HFFc6 (cell line): ENCODE measurements around the gene PRG3. TPM values are rescaled to one million over a fixed set of nuclear protein-coding genes. Genes with fewer than 3 reads are reported as not detected.
"Not testable (repeated sequence)": the region's sequence is repeated elsewhere in the genome, so short reads cannot be mapped to it uniquely, and the experiment has no call there.

Experiments
- DNase-seq: peaks from one replicate; pipeline ENCODE4 v3.0.0-alpha.2; 2018
- H3K27ac Mint-ChIP-seq: 2 replicates; pipeline ENCODE4 v1.8.0; 2020; ENCODE audit warnings: mild to moderate bottlenecking, mixed read lengths
- H3K27me3 Mint-ChIP-seq: 2 replicates; pipeline ENCODE4 v1.8.0; 2021; ENCODE audit warnings: mild to moderate bottlenecking, moderate library complexity, mixed read lengths; ENCODE audit not compliant: insufficient read depth
- H3K36me3 Mint-ChIP-seq: 2 replicates; pipeline ENCODE4 v1.8.0; 2021; ENCODE audit warnings: low read depth, mixed read lengths
- H3K4me1 Mint-ChIP-seq: 2 replicates; pipeline ENCODE4 v1.8.0; 2020; ENCODE audit warnings: low read depth, mixed read lengths
- H3K4me3 Mint-ChIP-seq: 2 replicates; pipeline ENCODE4 v1.8.0; 2020; ENCODE audit warnings: mild to moderate bottlenecking, moderate library complexity, mixed read lengths
- H3K9me3 Mint-ChIP-seq: 2 replicates; pipeline ENCODE4 v1.8.0; 2020; ENCODE audit warnings: mild to moderate bottlenecking, mixed read lengths
- CTCF ChIP-seq: fragments of 200-600 bp; sonication (generic); IDR thresholded peaks from 2 replicates; pipeline ENCODE4 v1.5.0; 2021; ENCODE audit warnings: antibody characterized with exemption, mild to moderate bottlenecking
- total RNA-seq, 6 experiments: library from RNA; stranded (reverse); fragmentation: NEBNext Ultra II Directional; extraction: Animal tissue kit (Norgen Biotek cat#: 25700); gene quantifications; 2 replicates in 1 of 6; 3 replicates in 5 of 6; pipeline ENCODE4 v1.2.3, GENCODE V29; 2021

The PRG3 gene
- total RNA-seq, 6 experiments from 2014 or later = not detected

DNA sequence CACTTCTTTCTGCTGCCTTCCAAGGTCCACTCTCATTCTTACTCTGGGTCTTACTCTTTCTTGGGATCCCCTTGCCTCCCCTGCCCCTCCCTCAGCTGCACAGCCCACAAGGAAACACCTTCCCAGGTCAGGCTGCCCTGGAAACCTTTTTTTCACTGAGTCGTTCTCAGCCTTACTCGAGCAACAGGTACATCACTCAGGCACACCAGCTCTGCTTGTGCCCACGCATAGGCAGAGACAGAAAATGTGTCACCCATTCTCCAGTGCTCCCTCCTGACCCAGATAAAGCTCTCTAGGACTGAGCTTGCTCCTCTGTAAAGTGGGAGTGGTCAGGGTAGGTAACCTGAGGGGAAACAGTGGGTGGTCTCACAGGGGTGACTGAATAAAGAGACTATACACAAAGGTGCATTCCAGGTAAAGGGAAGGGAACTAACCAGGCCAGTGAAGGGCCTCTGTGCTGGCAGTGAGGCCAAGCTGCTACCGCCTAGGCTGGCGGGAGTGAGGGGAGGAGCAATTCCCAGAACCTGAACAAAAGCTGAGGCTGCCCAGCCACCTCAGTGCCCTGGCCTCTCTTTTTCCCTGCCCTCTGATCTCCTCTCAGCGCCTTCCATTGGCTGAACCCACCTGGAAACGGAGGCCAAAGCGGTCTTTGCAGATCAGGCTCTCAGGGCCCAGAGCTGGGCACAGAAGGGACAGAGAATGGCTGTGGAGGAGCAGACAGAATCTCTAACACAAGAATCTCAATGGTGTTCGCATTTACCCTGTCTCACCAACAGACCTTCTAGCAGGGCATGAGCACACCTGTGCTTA lies 15.9 kb downstream of the PRG3 start:
- TF ChIP-seq CTCF = no peak
- no peak overlapping the region for H3K4me3 Mint-ChIP-seq
- H3K27ac Mint-ChIP-seq = no peak overlapping the region
- no peak for DNase-seq
- H3K9me3 Mint-ChIP-seq = no peaks in the 10 kb centered on the region
- peaks cover 32% of the 10 kb centered on the region for H3K27me3 Mint-ChIP-seq
- peaks cover 6% of the 10 kb centered on the region for H3K4me1 Mint-ChIP-seq
- no peaks in the 10 kb centered on the region for H3K36me3 Mint-ChIP-seq

DNA sequence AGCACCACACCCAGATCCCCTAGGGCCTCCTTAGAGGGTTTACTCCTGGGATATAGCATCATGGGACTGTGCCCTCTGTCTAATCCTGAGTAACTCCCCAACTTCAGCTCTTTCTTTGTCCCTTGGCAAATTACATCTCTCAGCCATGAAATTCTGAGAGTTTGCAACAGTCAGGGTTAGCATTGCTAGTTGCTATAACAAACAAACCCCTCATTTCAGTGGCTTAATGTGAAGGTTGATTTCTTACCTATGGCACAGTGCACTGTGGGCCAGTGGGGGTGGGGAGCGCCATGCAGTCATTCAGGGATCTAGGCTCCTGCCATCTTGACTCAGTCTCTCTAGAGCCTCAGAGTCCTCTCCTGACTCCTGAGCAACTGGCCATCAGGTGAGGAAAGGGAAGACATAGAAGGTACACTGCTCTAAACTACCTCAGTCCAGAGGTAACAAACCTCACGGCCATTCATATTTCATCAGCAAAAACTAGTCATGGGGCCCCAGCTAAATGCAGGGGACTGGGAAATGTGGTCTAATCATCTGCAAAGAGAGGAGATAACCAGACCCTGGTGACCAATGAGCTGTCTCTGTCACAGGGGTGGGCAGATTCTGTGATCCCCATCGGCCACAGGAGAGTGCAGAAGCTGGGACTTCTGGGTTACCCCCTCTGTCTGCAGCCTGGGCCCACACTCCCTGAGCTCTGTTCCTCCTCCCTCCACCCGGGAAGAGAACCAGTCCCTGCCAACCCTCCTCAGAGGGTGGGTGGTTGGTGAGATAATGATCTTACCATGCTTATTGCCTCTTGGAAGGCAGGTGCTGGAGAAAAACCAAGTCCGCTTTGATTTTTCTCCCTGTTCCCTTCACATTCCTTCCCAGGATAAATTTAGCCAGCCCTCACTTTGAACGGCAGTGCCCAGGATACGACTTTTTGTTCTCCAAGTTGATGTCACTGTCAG lies 17.5 kb downstream of the PRG3 start:
- no peak overlapping the region for H3K4me3 Mint-ChIP-seq
- H3K4me1 Mint-ChIP-seq = peaks cover 6% of the 10 kb centered on the region
- H3K27me3 Mint-ChIP-seq = peaks cover 45% of the 10 kb centered on the region

DNA sequence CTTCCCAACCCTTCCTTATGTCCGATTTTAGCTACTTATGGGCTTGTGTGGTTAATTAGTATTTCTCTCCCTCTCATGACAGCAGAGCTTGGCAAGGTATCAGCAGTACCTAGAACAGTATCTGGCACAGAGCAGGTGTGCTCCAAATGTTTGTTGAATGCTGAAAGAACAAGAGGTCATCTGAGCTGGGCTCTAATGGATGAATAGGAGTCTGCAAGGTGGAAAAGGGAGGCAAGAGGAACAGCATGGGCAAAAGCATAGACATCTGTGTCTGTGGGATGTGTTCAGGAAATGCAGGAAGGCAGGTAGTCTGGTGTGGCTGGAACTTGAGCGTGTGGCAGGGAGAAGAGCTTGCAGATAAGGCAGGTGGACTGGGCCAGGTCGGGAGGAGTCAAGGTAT lies 19.0 kb downstream of the PRG3 start:
- no peak for TF ChIP-seq CTCF
- Mint-ChIP-seq H3K27me3 (peaks cover 45% of the 10 kb centered on the region), H3K4me1 (peaks cover 16% of the 10 kb centered on the region), H3K9me3 (no peaks in the 10 kb centered on the region), H3K4me3 (no peak overlapping the region), H3K36me3 (no peaks in the 10 kb centered on the region), H3K27ac (no peak overlapping the region)
- no peak for DNase-seq

More for the DNA sequence above, 17.5 kb downstream of the PRG3 start:
- Mint-ChIP-seq H3K9me3 (no peaks in the 10 kb centered on the region), H3K36me3 (no peaks in the 10 kb centered on the region), H3K27ac (no peak overlapping the region)
- no peak for TF ChIP-seq CTCF
- no peak for DNase-seq

DNA sequence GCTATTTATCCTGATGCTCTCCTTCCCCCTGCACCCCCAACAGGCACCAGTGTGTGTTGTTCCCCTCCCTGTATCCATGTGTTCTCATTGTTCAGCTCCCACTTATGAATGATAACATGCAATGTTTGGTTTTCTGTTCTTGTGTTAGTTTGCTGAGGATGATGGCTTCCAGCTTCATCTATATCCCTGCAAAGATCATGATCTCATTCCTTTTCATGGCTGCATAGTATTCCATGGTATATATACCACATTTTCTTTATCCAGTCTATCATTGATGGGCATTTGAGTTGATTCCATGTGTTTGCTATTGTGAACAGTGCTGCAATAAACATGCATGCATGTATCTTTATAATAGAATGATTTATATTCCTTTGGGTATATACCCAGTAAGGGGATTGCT lies 19.5 kb downstream of the PRG3 start:
- Mint-ChIP-seq H3K27me3 (peaks cover 43% of the 10 kb centered on the region), H3K4me1 (peaks cover 16% of the 10 kb centered on the region)
- not testable (repeated sequence) for H3K36me3 Mint-ChIP-seq, H3K4me3 Mint-ChIP-seq, H3K9me3 Mint-ChIP-seq, DNase-seq, H3K27ac Mint-ChIP-seq

DNA sequence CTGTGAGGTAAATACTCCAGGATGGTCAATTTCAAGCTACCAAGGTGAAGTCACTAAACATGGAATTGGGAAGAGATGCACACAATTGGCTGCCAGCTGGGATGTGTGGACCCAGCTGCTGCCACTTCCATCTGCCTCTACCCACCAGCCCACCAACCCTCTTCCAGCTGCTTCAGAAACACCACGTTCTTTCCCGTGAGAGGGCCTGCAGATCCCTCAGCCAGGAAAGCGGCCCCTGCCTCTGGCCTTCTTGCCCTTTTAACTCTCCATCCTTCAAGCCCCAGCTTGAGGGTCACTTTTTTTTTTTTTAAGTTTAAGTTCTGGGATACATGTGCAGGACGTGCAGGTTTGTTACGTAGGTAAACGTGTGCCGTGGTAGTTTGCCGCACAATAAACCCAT lies 20.0 kb downstream of the PRG3 start:
- DNase-seq = no peak
- no peak for TF ChIP-seq CTCF
- Mint-ChIP-seq H3K27ac (no peak overlapping the region), H3K4me1 (peaks cover 16% of the 10 kb centered on the region), H3K9me3 (no peaks in the 10 kb centered on the region), H3K4me3 (no peak overlapping the region), H3K36me3 (no peaks in the 10 kb centered on the region), H3K27me3 (peaks cover 43% of the 10 kb centered on the region)
